BLaER1 (cell line): Measurements from ENCODE around the gene UHMK1.

Source experiments
- H3K27ac ChIP-seq: shearing (Covaris generic); formaldehyde crosslinking; 2 replicates; pipeline ENCODE4 v1.8.1; 2022
- H3K27me3 ChIP-seq: shearing (Covaris generic); formaldehyde crosslinking; 2 replicates; pipeline ENCODE4 v1.8.1; 2022
- H3K36me3 ChIP-seq: shearing (Covaris generic); formaldehyde crosslinking; 2 replicates; pipeline ENCODE4 v1.8.1; 2022
- H3K4me1 ChIP-seq: shearing (Covaris generic); formaldehyde crosslinking; 2 replicates; pipeline ENCODE4 v1.8.1; 2022
- H3K4me2 ChIP-seq: shearing (Covaris generic); formaldehyde crosslinking; 2 replicates; pipeline ENCODE4 v1.8.1; 2022
- H3K4me3 ChIP-seq: shearing (Covaris generic); formaldehyde crosslinking; 2 replicates; pipeline ENCODE4 v1.8.1; 2022
- H3K9ac ChIP-seq: shearing (Covaris generic); formaldehyde crosslinking; 2 replicates; pipeline ENCODE4 v1.8.1; 2022
- H3K9me3 ChIP-seq: shearing (Covaris generic); formaldehyde crosslinking; 2 replicates; pipeline ENCODE4 v1.8.1; 2022
- H4K20me1 ChIP-seq: shearing (Covaris generic); formaldehyde crosslinking; 2 replicates; pipeline ENCODE4 v1.8.1; 2022
- Cebpa-rat ChIP-seq: shearing (Covaris generic); IDR thresholded peaks from 2 replicates; pipeline ENCODE4 v1.8.1; 2022

Gene UHMK1

DNA sequence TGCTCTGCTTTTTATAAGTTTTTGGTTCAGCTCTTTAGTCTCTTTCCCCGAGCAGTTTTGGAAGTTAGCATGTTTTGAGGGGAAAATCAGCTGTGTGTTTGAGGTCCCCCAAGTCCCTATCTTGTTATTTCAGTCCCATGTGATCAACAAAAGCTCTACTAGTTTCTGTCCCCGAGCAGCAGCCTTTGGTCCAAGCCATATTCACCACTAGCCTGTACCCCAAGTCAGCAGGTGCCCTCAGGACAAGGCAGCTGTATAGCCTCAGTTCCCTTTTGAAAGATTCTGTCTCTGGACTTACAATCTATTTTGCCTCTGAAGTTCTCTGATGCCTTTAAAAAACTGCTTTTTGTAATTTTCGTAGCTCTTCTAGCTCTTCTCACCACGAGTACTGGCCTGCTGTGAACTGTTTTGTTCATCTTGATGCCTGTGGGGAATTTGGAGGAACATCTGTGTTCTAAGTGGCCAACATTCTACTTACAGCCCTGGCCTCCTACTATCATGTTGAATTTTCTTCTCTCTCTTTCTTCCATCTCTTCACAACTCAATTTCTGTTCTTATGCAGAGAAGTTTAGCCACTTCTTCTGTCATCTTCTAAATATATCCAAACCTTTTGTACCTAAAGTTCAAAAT is 80.6 kb downstream of the UHMK1 start:
- Histone ChIP-seq H3K4me3 (no peak overlapping the region), H3K27me3 (no peaks in the 10 kb centered on the region), H4K20me1 (no peaks in the 10 kb centered on the region), H3K9ac (no peak overlapping the region), H3K27ac (no peak overlapping the region), H3K4me1 (peaks cover 4% of the 10 kb centered on the region; the same call in 1 of the 2 replicates), H3K36me3 (peaks cover 31% of the 10 kb centered on the region), H3K9me3 (no peaks in the 10 kb centered on the region), H3K4me2 (no peak overlapping the region)
- no peak for TF ChIP-seq Cebpa-rat

DNA sequence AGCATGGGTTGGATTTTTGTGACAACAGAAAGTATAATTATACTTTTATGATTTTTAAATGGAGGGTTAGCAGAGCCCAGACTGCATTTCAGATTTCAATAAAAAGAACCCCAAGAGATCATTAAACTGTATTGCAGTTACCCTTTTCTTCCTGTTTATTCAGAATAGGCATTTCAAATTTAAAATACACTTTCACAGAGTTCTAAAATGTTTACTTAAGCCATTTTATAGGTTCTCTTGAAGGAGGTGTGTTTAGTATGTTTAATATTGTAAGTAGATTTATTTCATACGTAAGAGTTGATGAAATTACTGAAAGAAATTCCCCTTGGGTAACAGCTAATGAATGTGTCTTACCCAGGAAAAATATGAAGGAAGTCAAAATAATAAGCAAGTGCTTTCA is 81.3 kb downstream of the UHMK1 start:
- Histone ChIP-seq H3K36me3 (peaks cover 38% of the 10 kb centered on the region), H3K4me1 (peaks cover 4% of the 10 kb centered on the region; the same call in 1 of the 2 replicates), H3K4me2 (no peak overlapping the region), H3K27ac (no peak overlapping the region), H4K20me1 (no peaks in the 10 kb centered on the region), H3K9me3 (no peaks in the 10 kb centered on the region), H3K4me3 (no peak overlapping the region), H3K27me3 (no peaks in the 10 kb centered on the region), H3K9ac (no peak overlapping the region)
- no peak for TF ChIP-seq Cebpa-rat
